GM12878 (cell line): Measurements from ENCODE around the gene MMP11. TPM values are rescaled to one million over a fixed set of nuclear protein-coding genes. Genes with fewer than 3 reads are reported as not detected.

ENCODE experiments used
- ATAC-seq: fragments of 200-7000 bp; cut with Tn5 transposase; 3 replicates; pipeline ENCODE4 v1.9.1; 2020; ENCODE audit warnings: mild to moderate bottlenecking, moderate library complexity
- BruUV-seq: library from RNA; stranded (reverse); fragments of 400-500 nt; replicated peaks from 2 replicates; lab custom pipeline; 2021; lab: Mats Ljungman, UMichigan
- CTCF ChIA-PET: fragments of 300-600 bp; sonication (Branson Sonifier 250); formaldehyde crosslinking; extraction: SDS; loops from one replicate; lab custom pipeline; 2021; ENCODE audit warnings: inconsistent platforms; lab: Yijun Ruan, JAX
- POLR2A ChIA-PET: fragments of 350-600 bp; formaldehyde crosslinking; extraction: SDS; loops from one replicate; lab custom pipeline; 2021; ENCODE audit warnings: inconsistent platforms; lab: Charles Lee
- RAD21 ChIA-PET: fragments of 300-600 bp; sonication (Branson Sonifier 250); formaldehyde crosslinking; loops from one replicate; lab custom pipeline; 2023; ENCODE audit warnings: antibody characterized with exemption; ENCODE audit not compliant: unreplicated experiment; lab: Charles Lee
- SMC1A ChIA-PET: fragments of 300-600 bp; sonication (Branson Sonifier 250); formaldehyde crosslinking; loops from one replicate; lab custom pipeline; 2023; ENCODE audit not compliant: unreplicated experiment, uncharacterized antibody; lab: Charles Lee
- DNase-seq: peaks from one replicate; pipeline ENCODE4 v3.0.0-alpha.2; 2011; ENCODE audit warnings: low read depth, low spot score
- FAIRE-seq: peaks from 3 replicates; lab custom pipeline; 2011; peaks lifted over from hg19 to GRCh38; lab: Jason Lieb, UNC
- H2AFZ ChIP-seq: 2 replicates; pipeline ENCODE4 v1.6.0; 2011; ENCODE audit warnings: low read depth, low read length, control low read depth; ENCODE audit not compliant: control insufficient read depth
- H3K27ac ChIP-seq: 2 replicates; pipeline ENCODE4 v1.5.1; 2011; ENCODE audit warnings: control low read depth; ENCODE audit not compliant: control insufficient read depth, insufficient read depth
- H3K27me3 ChIP-seq, 2 experiments: replicated peaks in 1 of 2; 2 replicates each; pipeline versions ENCODE4 v1.6.0 to v1.6.1; 2011; ENCODE audit warnings: low read length in 1 of 2; ENCODE audit not compliant: control insufficient read depth in 2 of 2, insufficient read depth in 2 of 2
- H3K36me3 ChIP-seq, 2 experiments: 2 replicates each; pipeline ENCODE4 v1.5.1; 2011; ENCODE audit warnings: low read length in 1 of 2; ENCODE audit not compliant: control insufficient read depth in 2 of 2, insufficient read depth in 2 of 2
- H3K4me1 ChIP-seq: 2 replicates; pipeline ENCODE4 v1.6.1; 2011; ENCODE audit warnings: mild to moderate bottlenecking, low read length, moderate library complexity, mixed read lengths; ENCODE audit not compliant: control insufficient read depth, insufficient read depth
- H3K4me2 ChIP-seq: 2 replicates; pipeline ENCODE4 v1.6.0; 2011; ENCODE audit warnings: control low read depth; ENCODE audit not compliant: control insufficient read depth, insufficient read depth
- H3K4me3 ChIP-seq: fragments of 200-600 bp; sonication (generic); 2 replicates; pipeline ENCODE4 v1.5.1; 2016
- H3K79me2 ChIP-seq: 2 replicates; pipeline ENCODE4 v1.6.0; 2011; ENCODE audit warnings: low read length; ENCODE audit not compliant: control insufficient read depth, insufficient read depth
- H3K9ac ChIP-seq: 2 replicates; pipeline ENCODE4 v1.8.0; 2011; ENCODE audit warnings: low read length, control low read depth, mixed read lengths; ENCODE audit not compliant: control insufficient read depth, insufficient read depth
- H3K9me3 ChIP-seq: replicated peaks from 3 replicates; pipeline ENCODE4 v1.5.1; 2011; ENCODE audit warnings: mild to moderate bottlenecking, low read length; ENCODE audit not compliant: control insufficient read depth, insufficient read depth
- H4K20me1 ChIP-seq: 2 replicates; pipeline ENCODE4 v1.6.0; 2011; ENCODE audit not compliant: control insufficient read depth, insufficient read depth
- BACH1 ChIP-seq: fragments of 450-650 bp; IDR thresholded peaks from 2 replicates; pipeline ENCODE4 v1.6.1; 2017; ENCODE audit warnings: mild to moderate bottlenecking, borderline replicate concordance
- BHLHE40 ChIP-seq, 2 experiments: fragments of 450-650 bp in 1 of 2; IDR thresholded peaks; 2 replicates each; pipeline ENCODE4 v1.6.1; 2011 to 2017; ENCODE audit warnings: low read depth in 2 of 2, borderline replicate concordance in 1 of 2, improper control_type of control experiment in 1 of 2, low read length in 1 of 2, mild to moderate bottlenecking in 1 of 2
- BMI1 ChIP-seq: fragments of 450-650 bp; IDR thresholded peaks from 2 replicates; pipeline ENCODE4 v1.6.1; 2016; ENCODE audit warnings: mild to moderate bottlenecking, moderate library complexity, borderline replicate concordance
- CHD2 ChIP-seq: IDR thresholded peaks from 2 replicates; pipeline ENCODE4 v1.6.1; 2011; ENCODE audit warnings: low read depth, low read length, improper control_type of control experiment, borderline replicate concordance
- KAT2A ChIP-seq: conservative IDR thresholded peaks from 2 replicates; pipeline ENCODE4 v1.6.1; 2011; ENCODE audit warnings: low read depth, low read length; ENCODE audit not compliant: control insufficient read depth
- KLF5 ChIP-seq: fragments of 450-650 bp; IDR thresholded peaks from 2 replicates; pipeline ENCODE4 v1.6.1; 2014; ENCODE audit warnings: mild to moderate bottlenecking; ENCODE audit not compliant: partially characterized antibody
- POLR2AphosphoS5 ChIP-seq: IDR thresholded peaks from 2 replicates; pipeline ENCODE4 v1.6.1; 2011; ENCODE audit warnings: mild to moderate bottlenecking, low read length, inconsistent platforms
- PRDM15 ChIP-seq: fragments of 450-650 bp; formaldehyde crosslinking; IDR thresholded peaks from 2 replicates; pipeline ENCODE4 v1.4.0; 2020; ENCODE audit warnings: mild to moderate bottlenecking, moderate library complexity
- ZBTB33 ChIP-seq: fragments of 450-650 bp; IDR thresholded peaks from 2 replicates; pipeline ENCODE4 v1.6.1; 2017; ENCODE audit warnings: mild to moderate bottlenecking
- ZNF217 ChIP-seq: fragments of 450-650 bp; IDR thresholded peaks from 2 replicates; pipeline ENCODE4 v1.6.1; 2017; ENCODE audit warnings: antibody characterized with exemption, mild to moderate bottlenecking
- WGBS: methylation state at CpG from one replicate; pipeline ENCODE4 v1.1.6; 2016; ENCODE audit warnings: low lambda C conversion rate; ENCODE audit not compliant: insufficient replicate concordance, insufficient coverage; ENCODE audit errors: missing lambda C conversion rate; 5-methylcytosine and 5-hydroxymethylcytosine counted together
- in situ Hi-C: fragments of 300-500 bp; cut with MboI; formaldehyde crosslinking; loops from 9 replicates; pipeline ENCODE4 v1.14.3; 2018; ENCODE audit warnings: mixed read lengths
- intact Hi-C: fragments of 100-400 bp; cut with micrococcal nuclease; formaldehyde crosslinking; loops from one replicate; pipeline ENCODE4 v1.14.2; 2022; ENCODE audit not compliant: unreplicated experiment
- polyA plus RNA-seq, 11 experiments: library from polyadenylated mRNA; depleted of rRNA in 4 of 11; unstranded in 6 of 11; stranded (reverse) in 5 of 11; fragments of >200 nt; fragmentation: Nextera tagmentation in 4 of 11; fragmentation: Illumina TruSeq in 1 of 11; extraction: Ambion mirVana in 4 of 11; extraction: Trizol in 1 of 11; gene quantifications; 1 replicate in 1 of 11; 2 replicates in 10 of 11; pipeline versions ENCODE4 v1.2.1 to v1.2.3, GENCODE V29; 2011 to 2016; ENCODE audit warnings: inconsistent platforms in 2 of 11, missing spikeins in 2 of 11, low read depth in 1 of 11
- total RNA-seq, 4 experiments: library from RNA; depleted of rRNA in 3 of 4; stranded (reverse); fragments of >200 nt in 3 of 4; fragmentation: Illumina TruSeq in 1 of 4; extraction: Trizol in 1 of 4; gene quantifications; 2 replicates each; pipeline versions ENCODE4 v1.2.1 to v1.2.3, GENCODE V29; 2013 to 2021

MMP11 gene
- total and polyA plus RNA-seq, 10 of the 15 experiments (the other 5 are each of a cell fraction or from before 2014, with no cell fraction given) = 0.03 to 1.1 (median 0.31) TPM; not detected in 2

GRCh38 chr22:23780146-23780748 lies 7.6 kb downstream of the MMP11 start:
- Histone ChIP-seq H3K9ac (no peak overlapping the region), H4K20me1 (no peaks in the 10 kb centered on the region), H2AFZ (no peak overlapping the region), H3K27me3 (peaks cover 0 to 2% of the 10 kb centered on the region in 2 experiments; a peak in 1 of 4 replicates), H3K4me2 (no peak overlapping the region), H3K36me3 (no peaks in the 10 kb centered on the region), H3K4me3 (no peak overlapping the region), H3K9me3 (no peaks in the 10 kb centered on the region), H3K27ac (no peak overlapping the region), H3K4me1 (no peaks in the 10 kb centered on the region), H3K79me2 (no peaks in the 10 kb centered on the region)
- ChIA-PET SMC1A (no interaction called here), CTCF (no interaction called here), POLR2A (no interaction called here), RAD21 (no interaction called here)
- no peak for FAIRE-seq
- no TSS peak for BruUV-seq
- WGBS = 39% methylated on average over 20 of the region's 20 CpGs
- no peak for ATAC-seq
- in situ Hi-C loops (no loop called here), intact Hi-C loops (no loop called here)
- DNase-seq = no peak
- TF ChIP-seq ZBTB33 (no peak), BHLHE40 (IDR thresholded peaks at IDR 0.05; ENCODE audit: borderline replicate concordance in 1 of 2, low read depth in 2 of 2, low read length in 1 of 2) (no peak), BMI1 (no peak)

GRCh38 chr22:23781065-23781464 lies 8.4 kb downstream of the MMP11 start:
- H3K4me1 ChIP-seq = no peaks in the 10 kb centered on the region
- in situ Hi-C loops = no loop called here
- ChIA-PET CTCF (no interaction called here), SMC1A (no interaction called here), RAD21 (no interaction called here), POLR2A (no interaction called here)
- H3K79me2 ChIP-seq = no peaks in the 10 kb centered on the region
- no TSS peak for BruUV-seq
- H3K36me3 ChIP-seq = no peaks in the 10 kb centered on the region
- H2AFZ ChIP-seq = no peak overlapping the region
- ATAC-seq (no peak), FAIRE-seq (no peak), DNase-seq (no peak)
- no peaks in the 10 kb centered on the region for H4K20me1 ChIP-seq
- no peaks in the 10 kb centered on the region for H3K9me3 ChIP-seq
- WGBS = 52% methylated on average over 15 of the region's 15 CpGs
- H3K4me2 ChIP-seq = no peak overlapping the region
- no peak overlapping the region for H3K27ac ChIP-seq
- peaks cover 0 to 2% of the 10 kb centered on the region in 2 experiments; a peak in 1 of 4 replicates for H3K27me3 ChIP-seq
- no peak overlapping the region for H3K9ac ChIP-seq
- no peak overlapping the region for H3K4me3 ChIP-seq
- intact Hi-C loops = no loop called here
- TF ChIP-seq PRDM15 = no peak
- no peak for TF ChIP-seq BACH1
- no peak for TF ChIP-seq KLF5
- TF ChIP-seq KAT2A = no peak
- TF ChIP-seq CHD2 = no peak
- TF ChIP-seq POLR2AphosphoS5 = no peak
- no peak for TF ChIP-seq ZNF217
